HG02642 (cell line): ENCODE measurements around the gene SLAIN2.
"Not testable (repeated sequence)": the region's sequence is repeated elsewhere in the genome, so short reads cannot be mapped to it uniquely, and the experiment has no call there.

Experiments used
- ATAC-seq: cut with Tn5 transposase; IDR thresholded peaks from one replicate; pipeline ENCODE4 v1.9.1; 2021; ENCODE audit warnings: mild to moderate bottlenecking; ENCODE audit not compliant: unreplicated experiment, poor library complexity

The SLAIN2 gene

GRCh38 chr4:48340965-48341775 is at the start of gene SLAIN2:
TSS of gene SLAIN2 (plus strand) at chr4:48341529. CDS start at chr4:48341740, 211 bp downstream.
- ATAC-seq = peak; percentile 89

- not testable (repeated sequence) for ATAC-seq
Measured at GRCh38 chr4:48292218-48292790, 49.0 kb upstream of the SLAIN2 start.

GRCh38 chr4:48295116-48295515 is 46.2 kb upstream of the SLAIN2 start:
- no peak for ATAC-seq

GRCh38 chr4:48296365-48296764 is 45.0 kb upstream of the SLAIN2 start:
- ATAC-seq = peak; percentile 74

- ATAC-seq = no peak
Measured at GRCh38 chr4:48297256-48297846, 44.0 kb upstream of the SLAIN2 start.

GRCh38 chr4:48299560-48299959 is 41.8 kb upstream of the SLAIN2 start:
- no peak for ATAC-seq

- ATAC-seq = no peak
Measured at GRCh38 chr4:48300004-48300403, 41.3 kb upstream of the SLAIN2 start.

- ATAC-seq = no peak
Measured at GRCh38 chr4:48305508-48305907, 35.8 kb upstream of the SLAIN2 start.

GRCh38 chr4:48307528-48307927 is 33.8 kb upstream of the SLAIN2 start:
- peak; percentile 52 for ATAC-seq

- no peak for ATAC-seq
Measured at GRCh38 chr4:48308901-48309300, 32.4 kb upstream of the SLAIN2 start.

- ATAC-seq = no peak
Measured at GRCh38 chr4:48311896-48312295, 29.4 kb upstream of the SLAIN2 start.

- not testable (repeated sequence) for ATAC-seq
Measured at GRCh38 chr4:48314746-48315145, 26.6 kb upstream of the SLAIN2 start.

- peak; percentile 86 for ATAC-seq
Measured at GRCh38 chr4:48315728-48316630, 25.4 kb upstream of the SLAIN2 start.

- ATAC-seq = no peak
Measured at GRCh38 chr4:48321312-48321711, 20.0 kb upstream of the SLAIN2 start.

GRCh38 chr4:48322063-48322462 is 19.3 kb upstream of the SLAIN2 start:
- ATAC-seq = no peak

GRCh38 chr4:48324281-48324680 is 17.0 kb upstream of the SLAIN2 start:
- ATAC-seq = no peak

- no peak for ATAC-seq
Measured at GRCh38 chr4:48329193-48329592, 12.1 kb upstream of the SLAIN2 start.

GRCh38 chr4:48329976-48330375 is 11.4 kb upstream of the SLAIN2 start:
- ATAC-seq = no peak

- ATAC-seq = no peak
Measured at GRCh38 chr4:48331577-48332330, 9.6 kb upstream of the SLAIN2 start.

GRCh38 chr4:48332661-48333060 is 8.7 kb upstream of the SLAIN2 start:
- no peak for ATAC-seq
